Gastrocnemius medialis (tissue), 4 donors: Measurements from ENCODE around the gene RPS6KA2.

Experiments used
- CTCF ChIP-seq, 5 experiments: fragments of 450-650 bp in 3 of 5; fragments of 200-600 bp in 2 of 5; sonication (generic) in 2 of 5; IDR thresholded peaks in 4 of 5; conservative IDR thresholded peaks in 1 of 5; 1 replicate in 4 of 5; 2 replicates in 1 of 5; pipeline ENCODE4 v1.5.1; 2016 to 2019; ENCODE audit warnings: antibody characterized with exemption in 5 of 5, mild to moderate bottlenecking in 3 of 5, moderate library complexity in 3 of 5
- POLR2A ChIP-seq, 2 donors: fragments of 450-650 bp; IDR thresholded peaks; one replicate each; pipeline ENCODE4 v1.6.1; 2017; ENCODE audit warnings: antibody characterized with exemption in 2 of 2, mild to moderate bottlenecking in 2 of 2, moderate library complexity in 2 of 2

DNA sequence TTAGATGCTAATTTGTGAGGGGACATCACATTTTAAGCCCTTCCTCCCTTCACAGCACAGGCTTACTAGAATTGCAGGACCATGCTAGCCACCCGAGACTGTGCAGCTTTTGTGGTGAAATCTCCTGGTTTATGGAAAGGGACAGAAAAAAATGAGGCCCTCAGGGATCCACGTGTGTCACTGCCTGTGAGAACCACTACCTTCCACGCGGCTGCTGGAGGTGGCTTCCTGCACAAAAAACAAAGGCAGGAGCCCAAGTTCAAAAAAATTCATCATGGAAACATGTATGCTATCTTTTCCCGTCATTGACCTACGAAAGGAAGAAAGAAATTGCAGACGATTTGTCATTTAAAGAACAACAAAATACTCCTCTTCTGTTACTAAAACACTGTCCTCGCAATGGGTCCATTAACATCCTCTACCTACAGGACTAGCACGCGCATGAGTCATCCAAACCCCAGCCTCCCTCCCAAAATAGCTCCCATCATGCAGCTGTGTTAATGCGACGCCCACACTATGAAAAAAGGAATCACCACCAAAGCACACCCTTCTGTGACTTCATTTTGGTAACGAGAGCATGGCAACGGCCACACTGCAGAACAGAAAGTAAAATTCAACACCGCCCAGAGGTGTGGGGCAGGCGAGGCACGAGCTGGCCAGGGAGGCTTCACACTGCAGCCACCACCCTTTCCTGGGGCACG is 86.3 kb downstream of the RPS6KA2 start:
- TF ChIP-seq CTCF (IDR thresholded peaks at IDR 0.05 in 4 of 5, conservative IDR thresholded peaks at IDR 0.05 in 1 of 5) (no peak), POLR2A (IDR thresholded peaks at IDR 0.05) (no peak)
